ENCODE data around the gene ADAMTSL1.

The ADAMTSL1 gene, protein sequence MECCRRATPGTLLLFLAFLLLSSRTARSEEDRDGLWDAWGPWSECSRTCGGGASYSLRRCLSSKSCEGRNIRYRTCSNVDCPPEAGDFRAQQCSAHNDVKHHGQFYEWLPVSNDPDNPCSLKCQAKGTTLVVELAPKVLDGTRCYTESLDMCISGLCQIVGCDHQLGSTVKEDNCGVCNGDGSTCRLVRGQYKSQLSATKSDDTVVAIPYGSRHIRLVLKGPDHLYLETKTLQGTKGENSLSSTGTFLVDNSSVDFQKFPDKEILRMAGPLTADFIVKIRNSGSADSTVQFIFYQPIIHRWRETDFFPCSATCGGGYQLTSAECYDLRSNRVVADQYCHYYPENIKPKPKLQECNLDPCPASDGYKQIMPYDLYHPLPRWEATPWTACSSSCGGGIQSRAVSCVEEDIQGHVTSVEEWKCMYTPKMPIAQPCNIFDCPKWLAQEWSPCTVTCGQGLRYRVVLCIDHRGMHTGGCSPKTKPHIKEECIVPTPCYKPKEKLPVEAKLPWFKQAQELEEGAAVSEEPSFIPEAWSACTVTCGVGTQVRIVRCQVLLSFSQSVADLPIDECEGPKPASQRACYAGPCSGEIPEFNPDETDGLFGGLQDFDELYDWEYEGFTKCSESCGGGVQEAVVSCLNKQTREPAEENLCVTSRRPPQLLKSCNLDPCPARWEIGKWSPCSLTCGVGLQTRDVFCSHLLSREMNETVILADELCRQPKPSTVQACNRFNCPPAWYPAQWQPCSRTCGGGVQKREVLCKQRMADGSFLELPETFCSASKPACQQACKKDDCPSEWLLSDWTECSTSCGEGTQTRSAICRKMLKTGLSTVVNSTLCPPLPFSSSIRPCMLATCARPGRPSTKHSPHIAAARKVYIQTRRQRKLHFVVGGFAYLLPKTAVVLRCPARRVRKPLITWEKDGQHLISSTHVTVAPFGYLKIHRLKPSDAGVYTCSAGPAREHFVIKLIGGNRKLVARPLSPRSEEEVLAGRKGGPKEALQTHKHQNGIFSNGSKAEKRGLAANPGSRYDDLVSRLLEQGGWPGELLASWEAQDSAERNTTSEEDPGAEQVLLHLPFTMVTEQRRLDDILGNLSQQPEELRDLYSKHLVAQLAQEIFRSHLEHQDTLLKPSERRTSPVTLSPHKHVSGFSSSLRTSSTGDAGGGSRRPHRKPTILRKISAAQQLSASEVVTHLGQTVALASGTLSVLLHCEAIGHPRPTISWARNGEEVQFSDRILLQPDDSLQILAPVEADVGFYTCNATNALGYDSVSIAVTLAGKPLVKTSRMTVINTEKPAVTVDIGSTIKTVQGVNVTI (N-terminal part only)

DNA sequence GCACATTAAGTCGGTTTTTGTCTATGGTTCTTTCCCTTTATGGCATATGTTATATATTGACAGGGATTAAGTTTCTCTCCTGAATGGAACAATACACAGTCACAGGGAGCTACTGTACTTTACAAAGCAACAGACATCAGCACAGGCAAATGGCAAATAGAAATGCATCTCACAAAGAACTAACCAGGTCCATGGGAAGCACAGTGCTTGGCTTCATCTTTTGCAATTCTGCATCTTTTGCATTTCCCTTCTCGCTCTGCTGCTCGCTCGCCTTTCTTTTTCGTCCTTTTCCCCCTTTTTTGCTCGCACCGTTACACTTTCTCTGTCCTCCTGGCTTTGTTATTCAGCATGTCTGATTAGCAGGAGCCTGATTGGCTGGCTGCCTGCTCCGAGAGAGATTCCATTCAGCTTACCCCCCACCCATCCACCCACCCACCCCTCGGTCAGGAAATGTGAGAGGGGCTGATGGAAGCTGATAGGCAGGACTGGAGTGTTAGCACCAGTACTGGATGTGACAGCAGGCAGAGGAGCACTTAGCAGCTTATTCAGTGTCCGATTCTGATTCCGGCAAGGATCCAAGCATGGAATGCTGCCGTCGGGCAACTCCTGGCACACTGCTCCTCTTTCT, at the start of gene ADAMTSL1:
Gene ADAMTSL1, plus strand, starts transcription at position 502 of the 628 bp plus-strand sequence. Its CDS starts 80 bp downstream, at position 582.
- DNase-seq (ENCODE audit: low spot score), result peak; percentile 45

- DNase-seq (ENCODE audit: low spot score), result no peak
Measured at GRCh38 chr9:18427691-18428090, 46.3 kb upstream of the ADAMTSL1 start.

DNA sequence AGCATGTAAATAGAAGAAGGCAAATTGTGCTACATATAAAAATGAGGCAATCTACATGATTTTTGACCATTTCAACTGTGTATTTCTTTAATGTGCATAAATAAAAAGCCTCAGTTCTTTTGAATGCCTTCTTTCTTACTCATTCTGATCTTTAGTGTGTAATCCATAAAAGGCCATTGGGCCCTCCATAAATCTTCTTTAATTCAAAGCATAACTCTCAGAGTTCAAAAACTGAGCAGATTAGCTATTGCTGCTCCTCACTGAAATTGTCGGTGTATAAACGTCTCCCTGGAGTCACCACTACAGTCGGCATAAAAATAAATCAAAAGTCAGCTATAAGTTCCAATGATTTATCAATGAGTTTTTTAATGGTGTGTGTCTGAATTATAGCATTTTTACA, 45.3 kb upstream of the ADAMTSL1 start:
- DNase-seq (ENCODE audit: low spot score), result no peak

DNA sequence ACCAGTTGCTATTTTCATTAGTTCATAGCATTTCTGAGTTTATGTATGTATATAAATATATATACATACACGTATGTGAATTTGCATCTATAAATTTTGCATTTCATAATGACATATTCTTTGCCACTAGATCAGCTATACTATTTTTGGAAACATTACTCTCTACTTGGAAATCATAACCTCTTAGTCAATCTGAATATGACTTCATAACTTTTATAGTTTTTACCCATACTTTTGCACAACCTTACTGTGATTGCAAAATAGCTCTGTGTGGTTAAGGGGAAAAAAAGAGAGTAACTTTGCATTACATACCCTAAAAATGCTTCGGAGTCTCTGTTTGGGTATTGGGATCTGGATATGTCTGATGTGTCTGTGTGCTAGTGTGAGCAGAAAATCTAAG, 44.9 kb upstream of the ADAMTSL1 start:
- DNase-seq (ENCODE audit: low spot score), result no peak

DNA sequence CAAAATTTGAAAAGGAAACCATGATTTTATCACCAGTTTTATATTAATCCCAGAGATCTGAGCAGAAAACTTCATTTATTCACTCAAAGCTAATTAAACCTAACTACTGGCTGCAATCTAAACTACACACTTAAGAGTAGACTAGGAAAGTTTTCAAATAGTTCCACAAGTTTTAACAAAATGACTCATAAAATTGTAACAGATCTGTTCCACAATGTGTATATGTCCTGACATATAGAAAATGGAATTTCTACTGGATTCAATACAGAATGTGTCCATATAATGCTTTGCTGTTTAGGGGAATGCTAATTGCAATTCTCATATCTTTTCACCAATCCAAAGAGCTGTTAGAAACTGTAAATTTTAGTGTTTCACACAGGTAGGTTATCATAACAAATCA, 40.3 kb upstream of the ADAMTSL1 start:
- DNase-seq (ENCODE audit: low spot score), result no peak

DNA sequence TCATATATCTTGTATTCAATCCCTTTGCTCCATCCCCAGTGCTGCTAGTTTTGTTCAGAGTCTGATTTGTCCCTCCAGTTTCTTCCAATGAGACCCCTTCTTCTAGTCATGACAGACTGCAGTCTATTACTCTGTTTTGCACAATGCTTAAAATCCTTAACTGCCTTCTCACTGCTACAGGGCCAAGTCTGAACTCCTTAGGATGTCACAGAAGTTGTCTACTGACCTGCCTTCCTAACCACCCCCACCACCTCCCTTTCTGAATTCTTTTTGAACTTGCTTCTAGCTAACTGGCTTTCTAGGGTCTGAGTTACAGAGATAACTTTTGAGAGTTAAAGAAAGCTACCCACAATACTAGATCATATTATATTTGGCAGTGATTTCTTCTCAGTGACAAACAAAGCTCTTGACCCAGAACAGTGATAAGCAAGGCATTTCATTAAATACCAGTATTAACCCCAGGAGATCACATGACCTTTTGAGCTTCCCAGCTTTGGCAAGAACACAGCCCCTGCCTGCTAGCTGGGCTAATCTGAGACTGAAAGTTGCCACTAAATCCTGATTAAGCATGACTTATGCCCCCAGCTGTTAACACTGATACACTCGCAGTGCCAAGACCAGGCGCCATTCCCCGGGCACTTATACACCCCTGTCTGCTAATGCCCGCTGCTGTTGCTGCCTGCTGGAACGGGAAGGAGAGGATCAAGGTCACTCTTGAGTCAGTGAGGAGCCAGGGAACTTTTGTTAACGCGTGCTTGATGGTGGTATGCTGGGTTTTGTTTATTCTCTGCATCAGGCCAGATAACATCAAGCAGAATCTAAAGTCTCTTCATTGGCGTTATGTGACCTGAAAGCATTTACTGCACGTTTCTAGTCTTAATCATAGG, 36.4 kb upstream of the ADAMTSL1 start:
- DNase-seq (ENCODE audit: low spot score), result peak; percentile 20

- DNase-seq (ENCODE audit: low spot score), result peak; percentile 5
Measured at GRCh38 chr9:18438300-18438925, 35.5 kb upstream of the ADAMTSL1 start.

DNA sequence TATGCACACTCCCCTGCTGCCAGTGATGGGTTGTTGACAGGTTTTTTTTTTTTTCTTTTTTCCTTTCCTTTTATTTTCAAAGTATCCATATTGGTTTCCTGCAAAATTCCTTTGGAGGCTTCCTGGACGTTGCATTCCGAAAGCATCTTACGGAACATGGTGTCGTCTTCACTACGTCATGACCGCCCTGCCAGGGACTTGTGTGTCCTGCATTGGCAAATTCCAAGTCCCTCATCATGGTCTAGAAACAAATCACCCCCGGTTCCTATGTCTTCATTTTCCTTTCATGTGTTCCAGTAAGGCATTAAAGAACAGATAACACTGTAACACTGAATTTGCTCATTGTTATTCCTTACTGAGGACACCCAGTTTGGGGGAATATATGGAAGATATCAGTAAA, 35.0 kb upstream of the ADAMTSL1 start:
- DNase-seq (ENCODE audit: low spot score), result no peak

DNA sequence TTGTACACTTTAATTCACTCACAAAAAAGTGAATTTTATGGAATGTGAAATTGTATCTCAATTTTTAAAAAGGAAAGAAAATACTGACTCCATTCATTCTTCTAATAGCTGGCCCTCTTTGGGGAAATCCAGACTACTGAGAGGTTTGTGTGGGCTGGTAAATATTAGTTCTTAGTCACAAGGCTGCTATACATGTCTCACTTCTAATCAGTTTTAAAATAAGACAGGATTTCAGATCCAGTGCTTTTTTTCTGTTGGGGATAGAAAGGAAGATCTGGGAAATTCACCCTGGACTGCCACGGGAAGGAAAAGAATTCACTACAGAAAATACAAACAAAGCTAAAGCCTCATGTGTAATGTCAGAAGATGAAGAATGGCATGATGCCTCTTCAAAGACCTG, 32.7 kb upstream of the ADAMTSL1 start:
- DNase-seq (ENCODE audit: low spot score), result peak; percentile 5

DNA sequence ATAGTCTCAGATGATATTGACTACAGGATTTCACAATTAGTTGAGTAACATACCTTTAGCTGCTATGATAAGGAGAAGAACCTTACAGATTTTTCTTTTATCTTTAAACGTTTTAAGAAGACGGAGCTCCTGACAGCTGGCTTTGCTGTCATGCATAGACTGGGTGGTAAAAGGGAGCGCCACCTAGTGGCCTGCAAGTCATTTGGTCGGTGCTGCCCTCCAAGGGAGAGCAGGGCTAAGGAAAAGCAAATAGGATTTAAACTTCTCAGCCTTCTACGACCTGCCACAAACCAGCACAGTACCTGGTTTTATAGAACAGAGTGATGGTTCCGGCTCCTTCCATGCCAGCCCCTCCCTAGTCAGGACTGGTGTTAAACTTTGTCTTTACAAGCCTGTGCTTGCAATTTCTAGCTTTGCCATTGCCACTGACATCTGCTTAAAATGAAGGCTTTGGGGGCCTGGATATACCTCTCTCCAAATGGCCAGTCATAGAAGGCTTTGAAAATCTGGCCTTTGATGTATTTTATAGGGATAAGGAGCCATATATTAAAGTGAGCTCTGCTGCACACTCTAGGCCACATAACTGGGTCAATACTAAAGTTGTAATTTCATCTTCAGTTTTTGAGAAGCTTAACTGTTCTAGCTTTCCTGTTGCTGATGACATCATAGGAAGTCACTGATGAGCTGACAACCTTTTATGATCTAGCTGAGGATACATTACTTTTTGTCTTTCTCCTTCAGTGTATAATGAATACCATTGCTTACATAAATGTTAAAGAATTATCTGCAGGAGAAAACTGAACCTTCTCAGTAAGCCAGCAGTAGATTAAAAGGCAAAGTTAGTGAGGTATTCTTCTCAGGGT, 31.1 kb upstream of the ADAMTSL1 start:
- peak; percentile 83 for DNase-seq (ENCODE audit: low spot score)

GRCh38 chr9:18447131-18447530, 26.8 kb upstream of the ADAMTSL1 start:
- no peak for DNase-seq (ENCODE audit: low spot score)

- DNase-seq (ENCODE audit: low spot score), result no peak
Measured at GRCh38 chr9:18447541-18447940, 26.4 kb upstream of the ADAMTSL1 start.

- DNase-seq (ENCODE audit: low spot score), result no peak
Measured at GRCh38 chr9:18448101-18448500, 25.9 kb upstream of the ADAMTSL1 start.

- no peak for DNase-seq (ENCODE audit: low spot score)
Measured at GRCh38 chr9:18451406-18451805, 22.5 kb upstream of the ADAMTSL1 start.

GRCh38 chr9:18452276-18452675, 21.7 kb upstream of the ADAMTSL1 start:
- no peak for DNase-seq (ENCODE audit: low spot score)

DNA sequence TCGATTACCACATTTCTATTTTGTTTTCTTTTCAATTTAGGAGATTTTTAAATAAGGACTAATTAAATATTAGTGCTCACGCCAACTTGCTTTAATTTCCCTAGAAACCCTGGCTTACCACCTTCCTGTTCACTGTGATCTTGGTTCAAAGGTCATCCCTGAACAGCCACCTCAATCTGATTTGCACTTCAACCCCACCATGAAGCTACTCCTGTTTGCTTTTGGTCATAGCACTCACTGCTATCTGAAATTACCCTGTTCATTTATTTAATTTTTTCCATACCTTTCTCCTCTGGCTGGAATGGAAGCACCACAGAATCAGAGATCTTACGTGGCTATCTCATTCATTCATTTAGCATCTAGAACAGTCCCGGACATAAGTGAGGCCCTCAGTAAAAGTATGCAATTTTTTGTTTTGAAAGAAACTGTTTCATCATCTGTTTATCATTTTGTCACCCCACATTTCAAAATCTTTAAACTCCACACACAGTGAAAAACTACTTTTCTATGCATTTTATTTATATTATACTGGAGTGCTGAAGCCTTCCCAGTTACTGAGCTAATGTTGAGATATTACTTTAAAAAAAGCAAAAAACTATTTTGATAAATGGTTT, 17.2 kb upstream of the ADAMTSL1 start:
- DNase-seq (ENCODE audit: low spot score), result no peak

- peak; percentile 10 for DNase-seq (ENCODE audit: low spot score)
Measured at GRCh38 chr9:18457510-18457909, 16.4 kb upstream of the ADAMTSL1 start.

DNA sequence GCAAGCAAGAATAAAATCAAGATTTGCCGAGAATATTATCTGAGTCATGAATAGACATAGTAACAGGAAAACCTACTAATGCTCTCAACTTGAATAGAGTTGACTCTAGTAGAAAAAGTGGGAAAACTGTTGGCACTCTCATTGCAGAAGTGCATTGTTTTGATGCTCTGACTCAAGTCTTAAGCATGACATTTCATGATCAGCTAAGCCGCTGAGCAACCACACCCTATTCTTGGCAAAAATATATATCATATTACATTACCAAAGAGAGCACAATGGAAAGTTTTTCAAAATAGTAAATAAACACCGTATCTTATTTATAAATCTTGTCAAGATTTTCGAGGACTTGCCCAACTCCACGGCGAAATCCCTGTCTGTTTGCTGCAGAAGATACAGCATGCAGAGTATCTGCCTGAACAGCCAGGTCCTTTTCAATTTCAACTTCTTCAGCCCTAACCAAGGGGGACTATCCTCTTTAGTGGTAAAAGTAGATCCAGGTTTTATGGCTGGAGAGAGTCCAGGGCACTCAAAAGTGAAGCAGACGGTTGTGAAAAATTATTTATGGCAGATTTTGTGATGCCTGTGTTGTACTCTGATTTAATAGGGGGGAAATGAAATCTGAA, 13.9 kb upstream of the ADAMTSL1 start:
- DNase-seq (ENCODE audit: low spot score), result peak; percentile 48

All from kidney tubule cell (primary cell).